GM10266 (cell line): Measurements from ENCODE around the gene RAP1A.

Source experiments
- DNase-seq: peaks from one replicate; pipeline ENCODE4 v3.0.0; 2012; ENCODE audit errors: extremely low spot score
- TF ChIP-seq, protein P1 (sequence below): IDR thresholded peaks from 2 replicates; pipeline ENCODE4 v1.5.1; 2012; ENCODE audit warnings: mild to moderate bottlenecking, low read depth; ENCODE audit not compliant: control insufficient read depth, insufficient read depth; ENCODE audit errors: missing control alignments

RAP1A gene

DNA sequence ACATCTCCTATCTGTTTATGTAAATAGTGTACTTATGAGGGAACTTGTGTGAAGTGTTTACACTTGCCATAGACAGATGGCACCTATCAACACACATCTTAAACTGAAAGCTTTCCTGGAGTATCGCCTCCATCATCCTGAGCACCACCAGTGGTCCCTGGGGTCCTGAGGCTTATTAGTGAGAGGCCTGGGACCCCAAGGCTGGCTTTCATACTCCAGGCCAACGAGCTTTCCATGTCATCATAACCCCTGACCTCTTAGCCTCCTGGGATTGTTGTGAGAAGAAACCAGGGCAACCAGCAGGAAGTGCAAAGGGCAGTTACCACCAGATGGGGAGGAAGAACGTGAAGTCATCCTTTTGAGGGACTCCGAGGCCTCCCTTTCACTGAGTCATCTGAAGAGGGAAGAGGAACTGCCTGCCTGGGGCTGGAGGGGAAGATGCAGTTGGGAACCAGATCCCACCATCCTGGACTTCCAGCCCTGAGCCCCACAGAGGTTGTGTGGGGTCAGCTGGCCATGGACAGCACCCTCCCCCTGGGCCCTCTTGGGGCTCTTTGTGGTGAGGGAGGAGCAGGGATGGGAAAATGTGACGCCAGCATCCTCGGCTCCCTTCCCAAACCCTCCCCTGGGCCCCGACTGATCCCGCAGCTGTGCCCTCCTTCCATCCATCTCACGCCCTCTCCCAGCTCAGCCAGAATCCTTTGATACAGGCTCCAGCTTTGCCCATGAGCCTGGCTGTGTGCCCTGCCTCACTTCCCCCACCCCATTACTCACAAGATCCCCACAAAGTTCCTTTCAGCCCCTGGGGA is 113.8 kb downstream of the RAP1A start:
- DNase-seq, result no peak
- TF ChIP-seq, protein P1, sequence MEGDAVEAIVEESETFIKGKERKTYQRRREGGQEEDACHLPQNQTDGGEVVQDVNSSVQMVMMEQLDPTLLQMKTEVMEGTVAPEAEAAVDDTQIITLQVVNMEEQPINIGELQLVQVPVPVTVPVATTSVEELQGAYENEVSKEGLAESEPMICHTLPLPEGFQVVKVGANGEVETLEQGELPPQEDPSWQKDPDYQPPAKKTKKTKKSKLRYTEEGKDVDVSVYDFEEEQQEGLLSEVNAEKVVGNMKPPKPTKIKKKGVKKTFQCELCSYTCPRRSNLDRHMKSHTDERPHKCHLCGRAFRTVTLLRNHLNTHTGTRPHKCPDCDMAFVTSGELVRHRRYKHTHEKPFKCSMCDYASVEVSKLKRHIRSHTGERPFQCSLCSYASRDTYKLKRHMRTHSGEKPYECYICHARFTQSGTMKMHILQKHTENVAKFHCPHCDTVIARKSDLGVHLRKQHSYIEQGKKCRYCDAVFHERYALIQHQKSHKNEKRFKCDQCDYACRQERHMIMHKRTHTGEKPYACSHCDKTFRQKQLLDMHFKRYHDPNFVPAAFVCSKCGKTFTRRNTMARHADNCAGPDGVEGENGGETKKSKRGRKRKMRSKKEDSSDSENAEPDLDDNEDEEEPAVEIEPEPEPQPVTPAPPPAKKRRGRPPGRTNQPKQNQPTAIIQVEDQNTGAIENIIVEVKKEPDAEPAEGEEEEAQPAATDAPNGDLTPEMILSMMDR, result no peak

DNA sequence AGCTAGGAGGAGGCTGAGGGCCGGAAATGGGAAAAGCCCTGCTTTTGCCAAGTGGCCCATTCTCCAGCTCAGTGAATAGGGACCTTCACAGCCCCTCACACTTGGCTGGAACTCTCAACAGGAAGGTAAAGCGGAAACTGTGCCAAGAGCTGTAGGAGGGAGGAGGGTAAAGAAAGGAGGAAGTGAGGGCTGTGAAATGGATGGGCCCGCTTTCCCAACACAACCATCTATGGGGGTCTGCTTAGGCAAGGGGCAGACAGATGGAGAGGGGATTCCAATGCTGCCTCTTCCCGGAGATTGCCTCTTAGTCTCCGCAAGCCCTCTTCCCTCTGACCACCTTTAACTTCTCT is 114.4 kb downstream of the RAP1A start:
- DNase-seq, result no peak
- TF ChIP-seq, protein P1, result no peak

DNA sequence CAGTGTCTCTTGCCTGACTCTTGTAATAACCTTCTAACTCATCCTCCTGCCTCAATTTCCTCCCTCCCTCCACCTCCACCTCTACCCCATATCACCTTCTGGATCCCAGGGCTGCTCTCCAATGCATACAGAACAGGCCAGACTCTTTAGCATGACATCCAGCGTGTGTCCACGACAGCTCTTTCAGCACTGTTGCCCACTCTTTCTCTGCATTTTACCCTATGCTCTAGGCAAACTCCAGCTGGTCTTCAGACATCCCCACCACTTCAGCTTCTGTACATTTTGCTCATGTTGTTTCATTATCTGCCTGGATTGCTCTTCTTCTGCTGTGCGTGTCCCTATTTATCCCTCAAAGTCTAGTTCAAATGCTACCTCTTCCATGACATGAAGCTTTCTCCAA is 114.8 kb downstream of the RAP1A start:
- DNase-seq, result no peak
- TF ChIP-seq, protein P1, result no peak

DNA sequence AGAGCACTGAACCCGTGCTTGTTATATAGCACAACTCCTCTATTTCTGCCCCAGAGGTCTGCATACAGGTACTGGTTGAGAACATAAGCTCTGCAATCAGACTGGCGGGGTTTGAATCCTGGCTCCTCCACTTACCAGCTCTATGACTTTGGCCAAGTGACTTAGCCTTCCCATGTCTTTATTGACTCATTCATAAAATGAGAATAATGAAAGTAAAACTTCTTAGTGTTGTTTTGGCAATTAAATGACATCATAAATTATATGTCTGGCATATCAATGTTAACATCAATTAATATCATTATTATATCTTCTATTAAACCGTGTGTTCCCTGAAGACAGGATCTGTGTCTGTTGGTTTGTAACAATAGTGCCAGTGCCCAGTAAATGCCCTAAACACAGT is 115.3 kb downstream of the RAP1A start:
- TF ChIP-seq, protein P1, result no peak
- no peak for DNase-seq

DNA sequence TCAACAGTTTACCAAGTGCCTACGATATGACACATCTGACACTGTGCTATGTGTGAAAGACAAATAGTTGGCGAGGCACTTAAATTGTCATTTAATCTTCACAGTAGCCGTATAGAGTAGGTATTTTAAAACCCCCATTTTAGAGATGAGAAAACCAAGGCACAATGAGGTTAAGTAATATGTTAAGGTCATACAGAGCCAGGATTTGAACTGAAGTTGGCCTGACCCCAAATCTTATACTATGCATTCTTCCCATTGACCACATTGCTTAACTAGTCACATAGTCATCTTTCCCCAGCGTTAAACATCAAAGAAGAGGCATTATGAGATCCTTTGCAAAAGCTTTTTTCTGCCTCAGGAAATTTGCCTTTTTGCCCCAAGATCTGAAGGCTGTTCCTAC is 115.7 kb downstream of the RAP1A start:
- DNase-seq, result no peak
- TF ChIP-seq, protein P1, result no peak

DNA sequence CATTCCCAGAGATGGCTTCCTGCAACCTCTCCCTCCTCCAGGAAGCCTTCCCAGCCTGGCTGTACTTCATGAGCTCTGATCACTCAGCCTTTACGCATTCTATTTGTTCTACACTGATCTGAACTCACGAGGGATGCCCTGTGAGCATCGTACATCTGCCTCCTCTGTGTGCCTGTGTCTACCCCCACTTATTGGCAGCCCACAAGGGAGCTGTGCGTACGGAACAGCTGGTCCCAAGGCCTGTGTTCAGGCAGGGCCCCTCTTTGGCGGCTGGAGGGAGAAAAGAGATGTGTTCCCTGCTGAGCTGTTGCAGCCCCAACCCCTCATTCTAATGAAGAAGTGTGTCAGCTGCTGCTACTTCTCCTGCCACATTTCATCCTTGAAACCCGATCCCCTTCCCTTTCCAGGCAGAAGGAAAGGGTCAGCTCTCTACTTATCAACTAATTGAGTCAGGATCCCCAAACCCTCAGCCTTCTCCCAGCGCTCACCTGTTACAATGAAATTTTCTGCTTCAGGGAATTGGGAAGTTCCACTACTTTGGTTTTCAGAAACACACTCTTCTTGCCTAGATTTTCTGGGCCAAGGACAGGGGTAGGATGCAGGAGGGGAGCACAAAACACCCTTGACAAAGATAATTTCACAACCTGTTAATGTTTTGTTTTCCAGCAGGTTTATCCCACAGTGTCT is 116.4 kb downstream of the RAP1A start:
- no peak for DNase-seq
- TF ChIP-seq, protein P1, result no peak
